GM21515 (cell line): ENCODE results near the gene MLC1.

ENCODE experiments used
- ATAC-seq: cut with Tn5 transposase; IDR thresholded peaks from one replicate; pipeline ENCODE4 v1.9.1; 2021; ENCODE audit not compliant: unreplicated experiment

Gene MLC1

DNA sequence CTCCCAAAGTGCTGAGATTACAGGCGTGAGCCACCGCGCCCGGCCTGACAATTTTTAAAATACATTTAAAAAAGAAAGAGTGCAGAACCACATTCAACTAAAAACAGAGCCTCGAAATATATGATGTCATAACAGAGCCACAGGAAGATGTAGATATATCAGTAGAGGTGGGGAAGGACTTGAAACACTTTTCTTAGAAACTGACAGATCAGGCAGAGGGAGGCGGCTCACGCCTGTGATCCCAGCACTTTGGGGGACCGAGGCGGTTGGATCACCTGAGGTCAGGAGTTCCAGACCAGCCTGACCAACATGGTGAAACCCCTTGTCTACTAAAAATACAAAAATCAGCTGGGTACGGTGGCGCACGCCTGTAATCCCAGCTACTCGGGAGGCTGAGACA lies 7.0 kb downstream of the MLC1 start:
- no peak for ATAC-seq

DNA sequence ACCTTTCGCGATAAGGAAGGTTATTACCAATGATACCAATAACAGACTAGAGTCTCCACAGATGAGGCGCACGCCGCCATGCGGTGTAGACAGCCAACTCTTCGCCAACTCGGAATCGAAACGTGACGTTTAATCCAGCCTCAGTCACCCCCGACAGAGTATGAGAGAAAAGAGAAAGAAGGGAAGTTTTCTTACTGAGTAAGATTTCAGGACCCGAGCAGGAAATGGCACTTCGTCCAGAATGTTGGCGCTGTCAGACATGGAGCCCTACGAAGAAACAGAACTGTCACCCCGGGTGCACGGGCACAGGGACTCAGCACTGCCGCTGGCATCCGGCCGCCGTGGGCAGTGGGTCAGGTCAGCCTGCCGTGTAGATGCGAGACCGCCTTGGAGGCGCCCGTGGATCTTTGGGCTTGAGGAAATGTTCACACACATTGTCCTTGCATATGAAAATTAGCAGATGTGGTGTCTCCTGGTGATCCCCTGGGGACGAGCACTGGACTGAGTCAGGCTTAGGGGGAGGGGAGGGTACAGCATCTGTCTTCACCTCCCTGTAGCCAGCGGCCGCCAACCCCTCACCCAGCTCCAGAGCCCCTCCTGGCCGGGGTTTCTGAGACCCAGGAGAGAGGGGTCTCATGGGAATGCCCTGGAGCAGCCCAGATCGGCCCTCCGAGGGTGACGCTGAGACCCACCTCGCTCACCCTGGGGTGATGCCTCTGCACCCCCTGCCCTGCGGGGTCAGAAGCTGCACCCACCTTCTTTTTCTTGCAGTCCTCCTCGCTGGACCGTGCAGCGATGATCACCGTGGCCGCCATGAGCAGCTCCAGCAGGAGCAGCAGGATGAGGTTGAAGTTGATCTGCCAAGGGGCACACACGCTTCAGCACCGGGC lies 8.3 kb downstream of the MLC1 start:
- ATAC-seq = no peak

DNA sequence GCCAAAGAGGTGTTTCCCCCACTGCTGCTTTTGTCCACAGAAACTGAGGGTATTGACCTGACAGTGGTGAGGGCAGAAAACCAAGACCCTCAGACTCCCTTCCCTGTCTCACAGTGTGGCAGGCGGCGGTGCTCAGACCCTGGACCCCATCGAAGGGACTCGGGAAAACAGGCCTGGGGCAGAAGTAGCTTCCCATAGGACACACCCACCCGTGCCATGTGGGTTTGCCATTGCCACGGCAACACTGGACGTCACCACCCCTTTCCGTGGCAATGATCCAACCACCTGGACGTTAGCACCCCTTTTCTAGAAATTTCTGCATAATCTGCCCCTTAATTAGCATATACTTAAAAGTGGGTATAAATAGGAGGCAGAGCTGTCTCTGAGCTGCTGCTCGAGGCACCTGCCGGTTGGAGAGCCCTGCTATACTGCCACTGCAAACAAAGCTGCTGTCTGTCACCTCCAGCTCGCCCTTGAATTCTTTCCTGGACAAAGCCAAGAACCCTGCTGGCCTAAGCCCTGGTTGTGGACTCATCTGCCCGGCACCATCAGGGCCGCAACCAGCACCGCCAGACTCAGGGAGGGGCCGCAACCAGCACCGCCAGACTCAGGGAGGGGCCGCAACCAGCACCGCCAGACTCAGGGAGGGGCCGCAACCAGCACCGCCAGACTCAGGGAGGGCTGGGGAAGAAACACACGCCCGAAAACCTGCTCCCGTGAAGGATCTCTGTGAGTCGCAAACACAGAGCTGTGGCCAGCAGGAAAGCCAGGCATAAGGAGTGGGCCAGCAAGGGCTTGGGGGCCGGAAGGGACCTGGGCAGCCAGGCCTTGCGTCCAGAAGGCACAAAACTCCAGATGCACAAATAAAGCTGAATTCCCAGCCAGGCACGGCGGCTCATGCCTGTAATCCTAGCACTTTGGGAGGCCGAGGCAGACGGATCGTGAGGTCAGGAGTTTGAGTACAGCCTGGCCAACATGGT lies 10.4 kb downstream of the MLC1 start:
- no peak for ATAC-seq

DNA sequence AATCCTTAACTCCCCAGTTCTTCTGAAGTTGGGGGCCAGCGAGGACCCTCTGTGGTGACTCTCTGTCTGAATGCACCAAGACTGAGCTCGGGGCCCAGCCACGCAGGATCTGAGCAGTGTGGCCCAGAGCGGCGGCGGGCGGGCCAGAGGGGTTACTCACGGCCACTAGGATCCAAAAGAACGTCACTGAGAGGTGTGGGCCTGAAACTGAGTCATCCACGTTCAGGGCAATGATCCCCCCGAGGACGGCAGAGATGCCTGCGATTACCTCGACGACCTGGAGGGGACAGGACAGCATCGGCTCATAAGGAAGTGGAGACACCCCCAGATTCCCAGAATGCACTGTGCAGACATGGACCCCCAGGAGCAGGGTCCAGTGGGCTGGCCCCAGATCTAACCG lies 11.2 kb downstream of the MLC1 start:
- ATAC-seq = no peak

DNA sequence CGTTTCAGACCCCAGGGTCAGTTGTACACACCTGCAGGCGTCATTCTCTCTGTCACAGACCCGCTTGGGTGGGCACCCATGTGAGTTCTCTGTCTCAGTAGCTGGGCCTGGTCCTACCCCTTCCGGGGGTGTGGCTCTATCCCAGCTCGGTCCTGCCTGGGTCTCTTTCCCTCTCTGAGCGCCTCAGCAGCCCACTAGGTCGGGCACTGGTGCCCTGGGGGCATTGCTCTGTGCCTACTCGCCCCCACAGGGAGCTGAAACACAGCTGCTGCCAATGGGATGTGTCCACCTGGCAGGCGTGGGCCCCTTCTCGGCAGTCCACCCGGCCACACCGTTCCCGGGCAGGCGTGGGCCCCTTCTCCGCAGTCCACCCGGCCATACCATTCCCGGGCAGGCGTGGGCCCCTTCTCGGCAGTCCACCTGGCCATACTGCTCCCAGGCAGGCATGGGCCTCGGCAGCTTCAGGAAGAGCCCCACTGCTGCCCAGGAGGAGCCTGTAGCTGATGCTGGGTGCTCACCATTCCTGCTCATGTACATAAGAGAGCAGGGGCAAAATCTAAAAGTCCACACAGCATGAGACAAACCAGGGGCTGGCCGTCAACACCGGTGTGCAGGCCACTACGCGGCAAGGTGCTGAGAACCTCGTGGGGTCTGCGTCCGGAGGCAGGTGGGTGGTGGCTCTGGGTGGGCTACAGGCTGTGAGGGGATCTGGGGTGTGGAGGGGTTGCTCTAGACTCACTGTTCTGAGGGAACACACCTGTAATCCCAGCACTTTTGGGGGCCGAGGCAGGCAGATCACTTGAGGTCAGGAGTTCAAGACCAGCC lies 12.3 kb downstream of the MLC1 start:
- ATAC-seq = no peak

DNA sequence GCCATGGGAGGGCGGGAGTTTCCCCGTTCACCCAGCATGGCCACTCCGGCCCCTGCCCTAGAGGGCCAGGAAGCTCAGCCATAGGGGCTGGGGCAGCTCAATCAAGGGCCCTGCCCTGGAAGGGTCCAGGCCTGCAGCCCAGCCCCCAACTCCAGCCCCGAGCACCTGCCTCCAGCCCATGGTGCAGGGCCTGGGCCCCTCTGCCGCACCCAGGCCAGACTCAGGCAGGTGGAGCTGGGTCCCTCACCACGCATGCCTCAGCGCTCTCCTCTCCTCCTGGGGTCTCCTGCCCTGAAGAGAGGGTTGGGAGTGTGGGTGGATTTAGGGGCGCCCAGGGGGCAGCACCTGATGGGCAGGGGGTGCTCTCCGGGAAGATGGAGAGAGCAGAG lies 13.1 kb downstream of the MLC1 start:
- ATAC-seq = no peak

DNA sequence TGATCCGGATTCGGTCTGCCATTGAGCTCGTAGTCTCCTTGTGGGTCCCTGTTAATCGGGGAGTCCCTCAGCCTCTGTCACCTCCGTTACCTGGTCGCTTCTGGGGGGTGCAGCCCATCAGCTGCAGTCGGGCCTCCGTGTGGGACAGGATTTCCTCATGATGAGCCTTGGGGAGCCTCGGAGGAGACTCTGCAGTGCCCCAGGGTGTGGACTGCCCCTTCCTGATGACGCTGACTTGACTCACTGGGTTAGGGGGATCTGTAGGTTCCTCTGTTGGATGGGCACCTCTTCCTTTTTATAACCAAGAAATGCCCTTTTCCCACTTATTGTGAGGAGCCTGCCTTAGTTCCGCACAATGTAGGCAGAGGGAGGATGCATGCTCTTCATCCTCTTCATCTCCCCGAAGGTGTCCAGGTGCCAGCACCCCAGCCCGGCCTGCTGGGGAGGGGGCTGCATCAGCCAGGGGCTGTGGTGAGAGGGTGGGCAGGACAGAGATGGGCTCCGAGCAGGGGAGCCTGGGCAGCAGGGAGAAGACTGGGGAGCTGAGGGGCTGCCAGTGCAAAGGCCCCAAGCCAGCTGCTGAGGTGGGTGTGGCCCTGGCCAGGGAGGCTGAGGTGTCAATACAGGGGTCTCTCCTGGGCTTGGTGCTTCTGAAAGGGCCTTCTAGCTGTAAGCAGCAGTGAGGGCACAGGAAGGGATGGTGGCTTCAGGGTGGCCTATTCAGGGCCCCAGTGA lies 13.6 kb downstream of the MLC1 start:
- no peak for ATAC-seq

DNA sequence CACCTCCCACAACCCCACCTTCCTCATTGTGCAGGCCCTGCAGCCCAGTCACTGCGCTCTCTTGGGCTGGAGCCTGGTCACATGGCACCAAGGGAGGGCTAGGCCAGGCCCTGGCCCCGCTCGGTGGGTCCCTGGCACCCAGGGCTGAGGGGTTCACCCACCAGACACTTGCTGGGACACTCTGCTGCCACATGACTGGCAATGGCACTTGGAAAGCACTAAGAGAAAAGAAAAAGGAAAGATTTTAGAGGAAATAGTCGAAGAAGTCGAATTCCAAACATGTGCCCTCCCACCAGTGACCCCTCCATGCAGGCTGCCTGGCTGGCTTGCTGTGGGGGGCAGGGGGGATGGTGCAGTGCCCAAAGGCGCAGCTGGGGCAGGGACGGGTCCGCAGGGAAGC lies 14.9 kb downstream of the MLC1 start:
- ATAC-seq = no peak

DNA sequence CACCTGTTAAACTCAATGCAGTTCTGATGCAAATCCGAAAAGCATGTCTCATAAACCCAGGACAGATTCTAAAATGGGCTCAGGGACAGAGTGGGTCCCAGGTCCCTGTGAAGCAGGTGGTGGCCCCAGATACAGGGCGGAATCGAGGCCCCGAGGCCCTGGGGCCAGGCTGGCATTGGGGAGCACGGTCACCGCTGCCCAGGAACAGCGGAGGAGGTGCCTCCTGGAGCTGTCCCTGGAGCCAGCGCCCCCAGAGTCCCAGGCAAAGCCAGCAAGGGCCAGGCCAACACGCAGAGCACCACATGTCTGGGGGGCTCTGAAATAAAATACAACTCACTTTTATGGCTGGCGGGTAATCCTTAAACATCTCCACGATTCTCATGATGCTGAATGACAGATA lies 17.1 kb downstream of the MLC1 start:
- ATAC-seq = no peak

DNA sequence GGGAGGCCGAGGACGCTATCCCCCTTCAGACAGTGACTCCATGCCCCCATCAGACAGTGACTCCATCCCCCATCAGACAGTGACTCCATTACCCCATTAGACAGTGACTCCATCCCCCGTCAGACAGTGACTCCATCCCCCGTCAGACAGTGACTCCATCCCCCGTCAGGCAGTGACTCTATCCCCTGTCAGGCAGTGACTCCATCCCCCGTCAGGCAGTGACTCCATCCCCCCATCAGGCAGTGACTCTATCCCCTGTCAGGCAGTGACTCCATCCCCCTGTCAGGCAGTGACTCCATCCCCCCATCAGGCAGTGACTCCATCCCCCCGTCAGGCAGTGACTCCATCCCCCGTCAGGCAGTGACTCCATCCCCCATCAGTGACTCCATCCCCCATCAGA lies 18.0 kb downstream of the MLC1 start:
- ATAC-seq = no peak

DNA sequence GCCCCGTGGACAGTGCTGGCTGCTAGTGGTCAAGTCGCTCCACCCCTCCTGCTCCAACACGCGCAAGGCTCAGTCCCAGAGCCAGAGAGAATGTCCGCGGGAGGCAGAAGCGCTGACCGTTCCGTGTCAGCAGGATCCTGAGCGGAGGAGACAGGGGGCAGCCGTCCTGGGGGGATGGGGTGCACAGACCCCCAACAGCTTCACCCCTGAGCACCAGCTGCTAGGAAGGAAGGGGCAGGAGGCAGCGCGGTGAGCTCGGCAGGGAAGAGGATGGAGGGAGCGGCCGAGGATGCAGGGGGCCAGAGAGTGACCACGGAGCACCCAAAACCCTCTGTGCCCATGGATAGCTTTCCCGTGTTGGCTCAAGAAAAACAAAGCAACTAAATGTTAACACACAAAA lies 20.8 kb downstream of the MLC1 start:
- no peak for ATAC-seq

DNA sequence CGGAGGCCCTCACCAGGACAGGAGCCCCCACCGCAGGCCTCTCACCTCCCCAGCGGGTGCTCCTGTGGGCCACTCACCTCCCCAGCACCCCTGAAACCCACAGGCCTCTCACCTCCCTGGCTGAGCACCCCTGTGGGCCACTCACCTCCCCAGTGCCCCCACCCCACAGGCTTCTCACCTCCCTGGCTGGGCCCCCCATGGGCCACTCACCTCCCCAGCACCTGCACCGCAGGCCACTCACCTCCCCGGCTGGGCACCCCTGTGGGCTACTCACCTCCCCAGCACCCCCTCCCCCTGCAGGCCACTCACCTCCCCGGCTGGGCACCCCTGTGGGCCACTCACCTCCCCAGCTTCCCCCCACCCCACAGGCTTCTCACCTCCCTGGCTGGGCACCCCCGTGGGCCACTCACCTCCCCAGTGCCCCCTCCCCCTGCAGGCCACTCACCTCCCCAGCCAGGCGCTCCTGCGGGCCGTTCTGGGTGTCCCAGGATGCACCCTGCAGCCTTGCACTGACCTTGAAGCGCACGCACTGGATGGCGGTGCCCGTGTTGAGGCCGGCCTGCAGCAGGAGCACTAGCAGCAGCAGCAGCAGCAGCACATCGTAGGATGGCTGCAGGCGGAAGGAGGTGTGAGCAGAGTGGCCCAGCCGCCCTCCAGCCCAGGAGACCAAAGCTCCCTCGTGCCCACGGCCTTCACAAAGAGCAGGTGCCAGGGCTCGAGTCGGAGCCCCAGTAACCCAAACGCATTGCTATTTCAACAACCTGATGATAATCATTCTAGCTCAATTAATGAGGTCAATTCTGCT lies 21.4 kb downstream of the MLC1 start:
- ATAC-seq = no peak

DNA sequence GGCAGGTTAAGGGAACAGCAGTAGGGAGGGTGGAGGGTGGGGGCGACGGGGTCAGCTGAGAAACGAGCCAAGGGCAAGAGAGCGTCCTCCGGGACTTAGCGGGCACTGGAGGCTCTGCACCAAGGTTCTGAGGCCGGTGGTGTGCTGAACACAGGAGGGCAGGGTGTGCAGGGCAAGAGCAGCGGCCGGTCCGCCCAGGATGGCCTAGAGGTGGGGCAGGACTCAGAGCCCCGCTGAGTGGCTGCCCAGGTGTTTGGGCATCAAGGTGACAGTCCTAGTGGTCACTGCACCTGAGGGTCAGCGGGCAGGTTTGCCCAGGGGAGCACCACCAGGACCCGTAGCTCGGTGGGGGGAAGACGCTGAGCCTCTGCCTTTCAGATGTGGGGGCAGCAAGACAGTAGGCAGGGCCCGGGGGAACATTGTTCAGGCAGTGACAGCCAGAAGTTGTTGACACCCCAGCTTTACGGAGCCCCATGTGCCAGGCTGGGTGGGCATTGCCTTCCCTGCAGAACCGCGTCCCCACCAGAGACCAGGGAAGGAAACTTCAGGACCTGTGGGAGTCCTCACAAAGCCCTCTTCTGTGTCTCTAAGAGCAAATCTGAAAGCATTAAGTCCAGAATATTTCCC lies 22.6 kb downstream of the MLC1 start:
- no peak for ATAC-seq

DNA sequence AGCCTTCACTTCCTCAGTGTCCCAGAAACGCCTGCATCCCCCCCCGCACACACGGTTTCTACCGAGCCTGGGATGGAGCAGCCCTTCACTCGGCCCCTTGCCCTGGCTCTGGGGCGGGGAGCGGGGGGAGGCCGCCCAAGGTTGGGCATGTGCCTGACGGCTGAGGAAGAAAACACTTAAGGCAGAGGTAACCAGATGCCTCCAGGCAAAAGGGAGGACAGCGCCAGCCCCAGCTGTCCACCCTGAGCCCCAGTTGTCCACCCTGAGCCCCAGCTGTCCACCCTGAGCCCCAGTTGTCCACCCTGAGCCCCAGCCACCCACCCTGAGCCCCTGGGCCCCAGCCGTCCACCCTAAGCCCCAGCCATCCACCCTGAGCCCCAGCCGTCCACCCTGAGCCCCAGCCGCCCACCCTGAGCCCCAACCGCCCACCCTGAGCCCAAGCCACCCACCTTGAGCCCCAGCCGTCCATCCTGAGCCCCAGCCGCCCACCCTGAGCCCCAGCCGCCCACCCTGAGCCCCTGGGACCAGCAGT lies 23.3 kb downstream of the MLC1 start:
- ATAC-seq = no peak

DNA sequence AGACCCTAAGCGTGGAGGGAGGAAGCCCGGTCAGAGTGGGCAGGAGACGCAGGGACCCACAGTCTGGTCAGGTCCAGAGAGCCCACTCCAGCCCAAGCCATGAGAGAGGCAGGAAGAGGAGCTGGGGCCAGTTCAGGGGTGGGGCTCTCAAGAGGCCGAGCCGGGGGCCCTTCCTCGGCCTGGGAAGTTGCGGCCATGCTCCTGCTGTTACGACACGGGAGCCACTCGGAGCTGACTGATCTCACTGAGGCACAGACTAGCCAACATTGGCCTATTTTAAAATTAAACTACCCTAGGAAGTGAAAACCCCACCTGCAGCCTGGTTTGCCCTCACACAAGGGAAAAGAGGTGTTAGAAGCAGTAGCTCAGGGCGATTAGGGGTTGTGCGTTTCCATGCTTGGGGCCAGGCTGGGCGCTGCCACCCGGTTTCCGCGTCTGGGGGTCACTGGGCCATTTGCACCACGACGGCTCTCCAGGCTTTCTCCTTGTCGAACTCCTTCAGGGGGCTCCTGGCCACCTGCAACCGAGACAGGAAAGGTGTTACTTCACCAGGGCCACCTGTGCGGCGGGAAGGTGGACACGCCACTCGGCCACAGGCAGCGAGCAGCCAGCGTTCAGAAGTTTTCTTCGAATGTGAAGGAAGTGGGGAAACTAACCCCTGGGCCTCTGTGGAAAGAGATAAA lies 23.9 kb downstream of the MLC1 start:
- ATAC-seq = no peak

DNA sequence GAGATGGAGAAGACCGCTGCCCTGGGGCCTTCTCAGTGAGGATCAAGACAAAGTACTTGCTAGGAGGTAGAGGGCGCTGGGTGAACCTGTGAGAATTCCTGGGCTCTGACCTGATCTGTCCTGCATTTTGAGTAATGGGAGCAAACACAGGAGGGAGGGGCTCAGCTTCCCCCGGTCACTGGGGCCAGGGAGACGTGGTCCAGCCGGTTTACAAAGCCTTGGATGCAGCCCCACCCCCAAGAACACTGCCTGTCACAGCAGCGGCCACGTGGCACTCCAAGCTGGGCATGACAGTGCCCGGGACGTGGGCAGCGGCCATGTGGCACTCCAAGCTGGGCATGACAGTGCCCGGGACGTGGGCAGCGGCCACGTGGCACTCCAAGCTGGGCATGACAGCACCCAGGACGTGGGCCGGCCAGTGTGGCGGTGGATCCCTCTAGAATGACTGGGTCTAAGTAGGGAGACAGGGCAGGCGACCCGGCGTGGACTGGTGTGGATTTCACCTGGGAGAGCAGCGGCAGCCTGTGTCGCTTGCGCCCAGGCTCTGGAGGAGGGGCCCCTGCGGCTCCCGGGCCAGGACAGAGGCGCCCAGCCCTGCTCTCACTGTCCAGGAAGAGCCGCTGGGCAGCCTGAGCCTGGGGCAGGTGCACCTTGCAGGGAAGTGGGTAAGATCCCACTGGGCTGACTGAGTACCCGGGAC lies 24.6 kb downstream of the MLC1 start:
- no peak for ATAC-seq

DNA sequence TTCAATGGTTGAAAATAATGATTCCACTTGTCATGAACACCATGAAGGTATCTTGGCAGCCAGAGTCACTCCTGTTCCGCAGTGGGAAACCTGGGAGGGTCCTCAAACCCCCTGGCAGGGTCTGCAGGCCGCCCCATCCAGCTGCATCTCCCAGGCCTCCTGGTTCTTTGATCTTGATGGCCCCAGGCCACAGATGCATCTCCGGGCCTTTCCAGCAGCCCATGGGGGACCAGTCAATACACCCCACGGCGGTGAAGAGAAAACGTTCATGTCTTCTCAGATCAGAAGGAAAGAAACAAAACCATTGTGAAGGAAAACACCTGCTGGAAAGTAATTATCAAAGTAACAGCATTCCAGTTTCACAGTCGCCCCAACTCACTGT lies 25.4 kb downstream of the MLC1 start:
- no peak for ATAC-seq
